ENCODE data around the gene STH.

STH gene

GRCh38 chr17:46030752-46031151 lies 31.7 kb downstream of the STH start:
- Histone ChIP-seq H3K27ac (ENCODE audit: low read depth, low read length) (no peak overlapping the region), H3K4me3 (ENCODE audit: low read depth in 1 of 5, low read length in 5 of 5) (no peak overlapping the region), H3K9ac (ENCODE audit: low read length in 5 of 5) (no peak overlapping the region), H3K27me3 (ENCODE audit: control insufficient read depth in 5 of 5, insufficient read depth in 4 of 5, low read length in 5 of 5) (no peaks in the 10 kb centered on the region), H3K36me3 (ENCODE audit: control insufficient read depth in 5 of 5, insufficient read depth in 5 of 5, low read length in 5 of 5) (peaks cover 23 to 79% (median 68%) of the 10 kb centered on the region in 5 donors), H3K4me1 (ENCODE audit: control insufficient read depth in 5 of 5, insufficient read depth in 5 of 5, low read length in 5 of 5) (peaks cover 2 to 25% (median 12%) of the 10 kb centered on the region in 5 donors), H3K9me3 (ENCODE audit: control insufficient read depth in 5 of 5, low read length in 5 of 5) (no peaks in the 10 kb centered on the region)

- H3K9ac ChIP-seq (ENCODE audit: low read length in 5 of 5) = no peak overlapping the region
- peaks cover 2 to 18% (median 10%) of the 10 kb centered on the region in 5 donors for H3K4me1 ChIP-seq (ENCODE audit: control insufficient read depth in 5 of 5, insufficient read depth in 5 of 5, low read length in 5 of 5)
- H3K27ac ChIP-seq (ENCODE audit: low read depth, low read length) = no peak overlapping the region
- no peak overlapping the region for H3K4me3 ChIP-seq (ENCODE audit: low read depth in 1 of 5, low read length in 5 of 5)
- H3K27me3 ChIP-seq (ENCODE audit: control insufficient read depth in 5 of 5, insufficient read depth in 4 of 5, low read length in 5 of 5) = no peaks in the 10 kb centered on the region
- H3K9me3 ChIP-seq (ENCODE audit: control insufficient read depth in 5 of 5, low read length in 5 of 5) = no peaks in the 10 kb centered on the region
- peaks cover 25 to 77% (median 74%) of the 10 kb centered on the region in 5 donors for H3K36me3 ChIP-seq (ENCODE audit: control insufficient read depth in 5 of 5, insufficient read depth in 5 of 5, low read length in 5 of 5)
Measured at GRCh38 chr17:46031440-46031839, 32.4 kb downstream of the STH start.

- Histone ChIP-seq H3K27ac (ENCODE audit: low read depth, low read length) (no peak overlapping the region), H3K36me3 (ENCODE audit: control insufficient read depth in 5 of 5, insufficient read depth in 5 of 5, low read length in 5 of 5) (peaks cover 25 to 77% (median 75%) of the 10 kb centered on the region in 5 donors), H3K4me3 (ENCODE audit: low read depth in 1 of 5, low read length in 5 of 5) (no peak overlapping the region), H3K9me3 (ENCODE audit: control insufficient read depth in 5 of 5, low read length in 5 of 5) (no peaks in the 10 kb centered on the region), H3K4me1 (ENCODE audit: control insufficient read depth in 5 of 5, insufficient read depth in 5 of 5, low read length in 5 of 5) (peaks cover 2 to 18% (median 10%) of the 10 kb centered on the region in 5 donors), H3K9ac (ENCODE audit: low read length in 5 of 5) (no peak overlapping the region), H3K27me3 (ENCODE audit: control insufficient read depth in 5 of 5, insufficient read depth in 4 of 5, low read length in 5 of 5) (no peaks in the 10 kb centered on the region)
Measured at GRCh38 chr17:46031920-46032319, 32.9 kb downstream of the STH start.

GRCh38 chr17:46032909-46033308 lies 33.9 kb downstream of the STH start:
- Histone ChIP-seq H3K9ac (ENCODE audit: low read length in 5 of 5) (no peak overlapping the region), H3K36me3 (ENCODE audit: control insufficient read depth in 5 of 5, insufficient read depth in 5 of 5, low read length in 5 of 5) (peaks cover 35 to 81% (median 76%) of the 10 kb centered on the region in 5 donors), H3K4me1 (ENCODE audit: control insufficient read depth in 5 of 5, insufficient read depth in 5 of 5, low read length in 5 of 5) (peaks cover 0 to 12% (median 1%) of the 10 kb centered on the region in 5 donors), H3K27ac (ENCODE audit: low read depth, low read length) (no peak overlapping the region), H3K9me3 (ENCODE audit: control insufficient read depth in 5 of 5, low read length in 5 of 5) (no peaks in the 10 kb centered on the region), H3K4me3 (ENCODE audit: low read depth in 1 of 5, low read length in 5 of 5) (no peak overlapping the region), H3K27me3 (ENCODE audit: control insufficient read depth in 5 of 5, insufficient read depth in 4 of 5, low read length in 5 of 5) (no peaks in the 10 kb centered on the region)

GRCh38 chr17:46033392-46033791 lies 34.3 kb downstream of the STH start:
- Histone ChIP-seq H3K4me3 (ENCODE audit: low read depth in 1 of 5, low read length in 5 of 5) (no peak overlapping the region), H3K27ac (ENCODE audit: low read depth, low read length) (no peak overlapping the region), H3K36me3 (ENCODE audit: control insufficient read depth in 5 of 5, insufficient read depth in 5 of 5, low read length in 5 of 5) (peaks cover 38 to 84% (median 81%) of the 10 kb centered on the region in 5 donors), H3K9me3 (ENCODE audit: control insufficient read depth in 5 of 5, low read length in 5 of 5) (no peaks in the 10 kb centered on the region), H3K4me1 (ENCODE audit: control insufficient read depth in 5 of 5, insufficient read depth in 5 of 5, low read length in 5 of 5) (peaks cover 0 to 7% (median 0%) of the 10 kb centered on the region in 5 donors), H3K27me3 (ENCODE audit: control insufficient read depth in 5 of 5, insufficient read depth in 4 of 5, low read length in 5 of 5) (no peaks in the 10 kb centered on the region), H3K9ac (ENCODE audit: low read length in 5 of 5) (no peak overlapping the region)

GRCh38 chr17:46035112-46035818 lies 36.2 kb downstream of the STH start:
- Histone ChIP-seq H3K27me3 (ENCODE audit: control insufficient read depth in 5 of 5, insufficient read depth in 4 of 5, low read length in 5 of 5) (no peaks in the 10 kb centered on the region), H3K9me3 (ENCODE audit: control insufficient read depth in 5 of 5, low read length in 5 of 5) (no peaks in the 10 kb centered on the region), H3K4me3 (ENCODE audit: low read depth in 1 of 5, low read length in 5 of 5) (no peak overlapping the region), H3K36me3 (ENCODE audit: control insufficient read depth in 5 of 5, insufficient read depth in 5 of 5, low read length in 5 of 5) (peaks cover 44 to 99% (median 91%) of the 10 kb centered on the region in 5 donors), H3K4me1 (ENCODE audit: control insufficient read depth in 5 of 5, insufficient read depth in 5 of 5, low read length in 5 of 5) (no peaks in the 10 kb centered on the region), H3K27ac (ENCODE audit: low read depth, low read length) (no peak overlapping the region), H3K9ac (ENCODE audit: low read length in 5 of 5) (no peak overlapping the region)

- no peak overlapping the region for H3K27ac ChIP-seq (ENCODE audit: low read depth, low read length)
- no peaks in the 10 kb centered on the region for H3K9me3 ChIP-seq (ENCODE audit: control insufficient read depth in 5 of 5, low read length in 5 of 5)
- H3K27me3 ChIP-seq (ENCODE audit: control insufficient read depth in 5 of 5, insufficient read depth in 4 of 5, low read length in 5 of 5) = no peaks in the 10 kb centered on the region
- peaks cover 54 to 91% (median 79%) of the 10 kb centered on the region in 5 donors for H3K36me3 ChIP-seq (ENCODE audit: control insufficient read depth in 5 of 5, insufficient read depth in 5 of 5, low read length in 5 of 5)
- no peaks in the 10 kb centered on the region for H3K4me1 ChIP-seq (ENCODE audit: control insufficient read depth in 5 of 5, insufficient read depth in 5 of 5, low read length in 5 of 5)
- no peak overlapping the region for H3K4me3 ChIP-seq (ENCODE audit: low read depth in 1 of 5, low read length in 5 of 5)
- H3K9ac ChIP-seq (ENCODE audit: low read length in 5 of 5) = no peak overlapping the region
Measured at GRCh38 chr17:46036491-46036890, 37.4 kb downstream of the STH start.

GRCh38 chr17:46037722-46038255 lies 38.7 kb downstream of the STH start:
- Histone ChIP-seq H3K27me3 (ENCODE audit: control insufficient read depth in 5 of 5, insufficient read depth in 4 of 5, low read length in 5 of 5) (no peaks in the 10 kb centered on the region), H3K4me1 (ENCODE audit: control insufficient read depth in 5 of 5, insufficient read depth in 5 of 5, low read length in 5 of 5) (no peaks in the 10 kb centered on the region), H3K9ac (ENCODE audit: low read length in 5 of 5) (no peak overlapping the region), H3K4me3 (ENCODE audit: low read depth in 1 of 5, low read length in 5 of 5) (no peak overlapping the region), H3K27ac (ENCODE audit: low read depth, low read length) (no peak overlapping the region), H3K36me3 (ENCODE audit: control insufficient read depth in 5 of 5, insufficient read depth in 5 of 5, low read length in 5 of 5) (peaks cover 55 to 84% (median 70%) of the 10 kb centered on the region in 5 donors), H3K9me3 (ENCODE audit: control insufficient read depth in 5 of 5, low read length in 5 of 5) (no peaks in the 10 kb centered on the region)

- no peak overlapping the region for H3K27ac ChIP-seq (ENCODE audit: low read depth, low read length)
- peaks cover 55 to 82% (median 66%) of the 10 kb centered on the region in 5 donors for H3K36me3 ChIP-seq (ENCODE audit: control insufficient read depth in 5 of 5, insufficient read depth in 5 of 5, low read length in 5 of 5)
- no peaks in the 10 kb centered on the region for H3K4me1 ChIP-seq (ENCODE audit: control insufficient read depth in 5 of 5, insufficient read depth in 5 of 5, low read length in 5 of 5)
- no peak overlapping the region for H3K4me3 ChIP-seq (ENCODE audit: low read depth in 1 of 5, low read length in 5 of 5)
- H3K27me3 ChIP-seq (ENCODE audit: control insufficient read depth in 5 of 5, insufficient read depth in 4 of 5, low read length in 5 of 5) = no peaks in the 10 kb centered on the region
- no peak overlapping the region for H3K9ac ChIP-seq (ENCODE audit: low read length in 5 of 5)
- no peaks in the 10 kb centered on the region for H3K9me3 ChIP-seq (ENCODE audit: control insufficient read depth in 5 of 5, low read length in 5 of 5)
Measured at GRCh38 chr17:46038414-46038813, 39.4 kb downstream of the STH start.

GRCh38 chr17:46038937-46039336 lies 39.9 kb downstream of the STH start:
- Histone ChIP-seq H3K4me3 (ENCODE audit: low read depth in 1 of 5, low read length in 5 of 5) (no peak overlapping the region), H3K9me3 (ENCODE audit: control insufficient read depth in 5 of 5, low read length in 5 of 5) (no peaks in the 10 kb centered on the region), H3K4me1 (ENCODE audit: control insufficient read depth in 5 of 5, insufficient read depth in 5 of 5, low read length in 5 of 5) (peaks cover 0 to 2% (median under 1%) of the 10 kb centered on the region in 5 donors), H3K27me3 (ENCODE audit: control insufficient read depth in 5 of 5, insufficient read depth in 4 of 5, low read length in 5 of 5) (no peaks in the 10 kb centered on the region), H3K36me3 (ENCODE audit: control insufficient read depth in 5 of 5, insufficient read depth in 5 of 5, low read length in 5 of 5) (peaks cover 50 to 80% (median 61%) of the 10 kb centered on the region in 5 donors), H3K27ac (ENCODE audit: low read depth, low read length) (no peak overlapping the region), H3K9ac (ENCODE audit: low read length in 5 of 5) (no peak overlapping the region)

Data from subcutaneous abdominal adipose tissue (tissue), 5 donors.